GM23338 (cell line): ENCODE data around the gene HMGN1. TPM values are rescaled to one million over a fixed set of nuclear protein-coding genes. Genes with fewer than 3 reads are reported as not detected.
A peak's percentile ranks its signal among the peaks of the same experiment; 100 is the strongest.

Experiments
- ATAC-seq: fragments of 200-7000 bp; cut with Tn5 transposase; 3 replicates; pipeline ENCODE4 v1.9.1; 2020
- DNase-seq: peaks from one replicate; pipeline ENCODE4 v3.0.0-alpha.2; 2015; ENCODE audit warnings: low spot score
- H2AFZ ChIP-seq: fragments of 200-600 bp; sonication (generic); 2 replicates; pipeline ENCODE4 v1.8.0; 2016; ENCODE audit warnings: antibody characterized with exemption, mild to moderate bottlenecking, moderate library complexity
- H3F3A ChIP-seq: fragments of 200-600 bp; sonication (generic); replicated peaks from 2 replicates; pipeline ENCODE4 v1.8.0; 2017; ENCODE audit warnings: antibody characterized with exemption, mixed run types, low read depth
- H3K27ac ChIP-seq: fragments of 200-600 bp; sonication (generic); 2 replicates; pipeline ENCODE4 v1.6.1; 2016; ENCODE audit warnings: low read depth
- H3K27me3 ChIP-seq: fragments of 200-600 bp; sonication (generic); 2 replicates; pipeline ENCODE4 v1.8.0; 2016; ENCODE audit warnings: mild to moderate bottlenecking, mixed run types, moderate library complexity; ENCODE audit not compliant: insufficient read depth
- H3K36me3 ChIP-seq: fragments of 200-600 bp; sonication (generic); 2 replicates; pipeline ENCODE4 v1.8.0; 2016; ENCODE audit warnings: mild to moderate bottlenecking; ENCODE audit not compliant: insufficient read depth
- H3K4me1 ChIP-seq: fragments of 200-600 bp; sonication (generic); 2 replicates; pipeline ENCODE4 v1.8.0; 2016; ENCODE audit warnings: mild to moderate bottlenecking, moderate library complexity; ENCODE audit not compliant: insufficient read depth
- H3K4me2 ChIP-seq: fragments of 200-600 bp; sonication (generic); 2 replicates; pipeline ENCODE4 v1.7.1; 2017; ENCODE audit warnings: mixed run types
- H3K4me3 ChIP-seq: fragments of 200-600 bp; sonication (generic); 2 replicates; pipeline ENCODE4 v1.6.1; 2016; ENCODE audit warnings: mixed run types
- H3K79me2 ChIP-seq: fragments of 200-600 bp; sonication (generic); replicated peaks from 2 replicates; pipeline ENCODE4 v1.8.0; 2017; ENCODE audit warnings: mild to moderate bottlenecking; ENCODE audit not compliant: insufficient read depth
- H3K9me2 ChIP-seq: fragments of 200-600 bp; sonication (generic); 2 replicates; pipeline ENCODE4 v1.8.0; 2017; ENCODE audit not compliant: insufficient read depth
- H4K20me1 ChIP-seq: fragments of 200-600 bp; sonication (generic); replicated peaks from 2 replicates; pipeline ENCODE4 v1.8.0; 2017; ENCODE audit warnings: mild to moderate bottlenecking; ENCODE audit not compliant: insufficient read depth
- H3K27ac Mint-ChIP-seq: 2 replicates; pipeline ENCODE4 v1.8.0; 2020; ENCODE audit warnings: inconsistent platforms, mild to moderate bottlenecking, moderate library complexity, mixed read lengths
- H3K27me3 Mint-ChIP-seq: 3 replicates; pipeline ENCODE4 v1.8.0; 2022; ENCODE audit warnings: low read depth, mild to moderate bottlenecking, moderate library complexity, mixed read lengths, inconsistent platforms; ENCODE audit not compliant: insufficient read depth, poor library complexity
- H3K36me3 Mint-ChIP-seq: 3 replicates; pipeline ENCODE4 v1.8.0; 2021; ENCODE audit warnings: low read depth, mild to moderate bottlenecking, inconsistent platforms, moderate library complexity, mixed read lengths
- H3K4me1 Mint-ChIP-seq: 3 replicates; pipeline ENCODE4 v1.8.0; 2020; ENCODE audit warnings: mild to moderate bottlenecking, inconsistent platforms, mixed read lengths
- H3K4me3 Mint-ChIP-seq: 3 replicates; pipeline ENCODE4 v1.8.0; 2021; ENCODE audit warnings: moderate library complexity, mild to moderate bottlenecking, inconsistent platforms, mixed read lengths
- H3K9me3 Mint-ChIP-seq: 3 replicates; pipeline ENCODE4 v1.8.0; 2020; ENCODE audit warnings: moderate library complexity, mild to moderate bottlenecking, inconsistent platforms, mixed read lengths
- CREB1 ChIP-seq: fragments of 250-450 bp; sonication (Bioruptor Pico); IDR thresholded peaks from 2 replicates; pipeline ENCODE4 v1.5.0; 2020; ENCODE audit warnings: low read depth, mild to moderate bottlenecking, moderate library complexity
- CTCF ChIP-seq, 2 experiments: fragments of 200-600 bp in 1 of 2; sonication (generic) in 1 of 2; conservative IDR thresholded peaks; 2 replicates each; pipeline versions ENCODE4 v1.5.1 to v1.6.1; 2016 to 2017; ENCODE audit warnings: antibody characterized with exemption in 2 of 2, low read depth in 2 of 2, mild to moderate bottlenecking in 2 of 2, moderate library complexity in 1 of 2
- ETS1 ChIP-seq: IDR thresholded peaks from 2 replicates; pipeline ENCODE4 v1.6.1; 2016; ENCODE audit warnings: antibody characterized with exemption
- EZH2 ChIP-seq: fragments of 200-600 bp; sonication (generic); IDR thresholded peaks from one replicate; pipeline ENCODE4 v1.8.0; 2017; ENCODE audit warnings: antibody characterized with exemption, mild to moderate bottlenecking, low read depth; ENCODE audit not compliant: unreplicated experiment
- EZH2phosphoT487 ChIP-seq: fragments of 200-600 bp; sonication (generic); IDR thresholded peaks from one replicate; pipeline ENCODE4 v1.8.1; 2018; ENCODE audit warnings: antibody characterized with exemption; ENCODE audit not compliant: unreplicated experiment
- JUNB ChIP-seq: IDR thresholded peaks from one replicate; pipeline ENCODE4 v1.6.1; 2016; ENCODE audit warnings: antibody characterized with exemption; ENCODE audit not compliant: unreplicated experiment
- NANOG ChIP-seq: IDR thresholded peaks from 2 replicates; pipeline ENCODE4 v1.6.1; 2016; ENCODE audit warnings: antibody characterized with exemption, borderline replicate concordance
- POLR2AphosphoS5 ChIP-seq: IDR thresholded peaks from 2 replicates; pipeline ENCODE4 v1.6.1; 2016; ENCODE audit warnings: antibody characterized with exemption, low read depth
- REST ChIP-seq: IDR thresholded peaks from one replicate; pipeline ENCODE4 v1.6.1; 2018; ENCODE audit warnings: antibody characterized with exemption; ENCODE audit not compliant: unreplicated experiment
- STAT1 ChIP-seq: IDR thresholded peaks from one replicate; pipeline ENCODE4 v1.6.1; 2016; ENCODE audit warnings: antibody characterized with exemption; ENCODE audit not compliant: unreplicated experiment
- ZNF114 ChIP-seq: fragments of 250-450 bp; sonication (Bioruptor Pico); IDR thresholded peaks from 2 replicates; pipeline ENCODE4 v1.5.0; 2020; ENCODE audit warnings: mild to moderate bottlenecking, moderate library complexity
- ZNF331 ChIP-seq: fragments of 250-450 bp; sonication (Bioruptor Pico); IDR thresholded peaks from 2 replicates; pipeline ENCODE4 v1.5.0; 2020; ENCODE audit warnings: low read depth, mild to moderate bottlenecking, moderate library complexity
- ZNF462 ChIP-seq: fragments of 250-450 bp; sonication (Bioruptor Pico); IDR thresholded peaks from 2 replicates; pipeline ENCODE4 v1.5.0; 2020; ENCODE audit warnings: mild to moderate bottlenecking, moderate library complexity
- long read RNA-seq: library from polyadenylated mRNA; unstranded; transcript quantifications from one replicate; pipeline ENCODE4 v2.0.0, GENCODE V29; 2020; ENCODE audit not compliant: unreplicated experiment
- polyA plus RNA-seq: library from polyadenylated mRNA; unstranded; fragments of >200 nt; fragmentation: Nextera tagmentation; extraction: Ambion mirVana; gene quantifications from 2 replicates; pipeline ENCODE4 v1.2.1, GENCODE V29; 2016
- total RNA-seq: library from RNA; depleted of rRNA; stranded (reverse); fragments of >200 nt; shearing (Covaris generic); gene quantifications from 2 replicates; pipeline ENCODE4 v1.2.3, GENCODE V29; 2014; rRNA removed

HMGN1 gene
- total RNA-seq (403 and 462 TPM in 2 replicates), polyA plus RNA-seq (800 and 889 TPM in 2 replicates)
- long read RNA-seq, transcript HMGN1-204 (6 exons, 1,383 nt), result major isoform, 399 of 494 reads
- long read RNA-seq, partial matches to known transcripts, result 60 of 494 reads
- long read RNA-seq, other reads (novel, unspliced or antisense), result 19 of 494 reads

GRCh38 chr21:39348355-39349210 lies at the start of gene HMGN1:
Gene HMGN1, minus strand, starts transcription at chr21:39349088. Its CDS starts 171 bp downstream, at chr21:39348917.
- Mint-ChIP-seq H3K36me3 (peaks cover 46% of the 10 kb centered on the region), H3K9me3 (no peaks in the 10 kb centered on the region), H3K4me1 (peaks cover 44% of the 10 kb centered on the region), H3K4me3 (peak within 1 kb of the TSS; percentile 93), H3K27ac (peak within 1 kb of the TSS; percentile 97), H3K27me3 (peaks cover 13% of the 10 kb centered on the region)
- TF ChIP-seq ZNF462, result no peak
- TF ChIP-seq CREB1, result peak; percentile 98
- TF ChIP-seq ETS1, result no peak
- TF ChIP-seq ZNF331 (CRISPR knock-in tag), result no peak
- TF ChIP-seq EZH2, result no peak
- TF ChIP-seq JUNB, result no peak
- TF ChIP-seq STAT1, result no peak
- TF ChIP-seq NANOG, result no peak
- no peak for TF ChIP-seq ZNF114 (CRISPR knock-in tag)
- no peak for TF ChIP-seq REST
- no peak for TF ChIP-seq CTCF (conservative IDR thresholded peaks at IDR 0.05; ENCODE audit: low read depth in 2 of 2)
- no peak for TF ChIP-seq EZH2phosphoT487
- peak; percentile 51 for TF ChIP-seq POLR2AphosphoS5
- DNase-seq (peak; percentile 93), ATAC-seq (peak; percentile 67)
- Histone ChIP-seq H3K4me3 (peak within 1 kb of the TSS; percentile 87), H3K79me2 (peaks cover 39% of the 10 kb centered on the region), H3K9me2 (no peaks in the 10 kb centered on the region), H3K27me3 (no peaks in the 10 kb centered on the region), H3K36me3 (peaks cover 31% of the 10 kb centered on the region; the same call in 1 of the 2 replicates), H3K4me2 (peak within 1 kb of the TSS; percentile 79), H3F3A (peaks cover 17% of the 10 kb centered on the region), H2AFZ (peak within 1 kb of the TSS; percentile 72), H3K27ac (peak within 1 kb of the TSS; percentile 98), H3K4me1 (peaks cover 48% of the 10 kb centered on the region), H4K20me1 (peaks cover 21% of the 10 kb centered on the region)
